Dendritic cell treated with granulocyte-macrophage colony-stimulating factor and Interleukin-4, amounts not matched to agents 40 ng/mL and 50 ng/mL, for 4 days (primary cell): ENCODE data around the gene ADCY3.

Experiments
- H3K27ac Mint-ChIP-seq: one replicate; pipeline ENCODE4 v1.8.0; 2022; ENCODE audit warnings: mild to moderate bottlenecking, mixed read lengths
- H3K27me3 Mint-ChIP-seq: one replicate; pipeline ENCODE4 v1.8.0; 2022; ENCODE audit warnings: mild to moderate bottlenecking, mixed read lengths
- H3K36me3 Mint-ChIP-seq: one replicate; pipeline ENCODE4 v1.8.0; 2022; ENCODE audit warnings: low read depth, mixed read lengths
- H3K4me1 Mint-ChIP-seq: one replicate; pipeline ENCODE4 v1.8.0; 2022; ENCODE audit warnings: low read depth, mixed read lengths
- H3K4me3 Mint-ChIP-seq: one replicate; pipeline ENCODE4 v1.8.0; 2022; ENCODE audit warnings: mild to moderate bottlenecking, moderate library complexity, mixed read lengths
- H3K9me3 Mint-ChIP-seq: one replicate; pipeline ENCODE4 v1.8.0; 2022; ENCODE audit warnings: mixed read lengths
- intact Hi-C: fragments of 100-400 bp; cut with micrococcal nuclease; formaldehyde crosslinking; loops from one replicate; pipeline ENCODE4 v1.15.0; 2022

The ADCY3 gene

DNA sequence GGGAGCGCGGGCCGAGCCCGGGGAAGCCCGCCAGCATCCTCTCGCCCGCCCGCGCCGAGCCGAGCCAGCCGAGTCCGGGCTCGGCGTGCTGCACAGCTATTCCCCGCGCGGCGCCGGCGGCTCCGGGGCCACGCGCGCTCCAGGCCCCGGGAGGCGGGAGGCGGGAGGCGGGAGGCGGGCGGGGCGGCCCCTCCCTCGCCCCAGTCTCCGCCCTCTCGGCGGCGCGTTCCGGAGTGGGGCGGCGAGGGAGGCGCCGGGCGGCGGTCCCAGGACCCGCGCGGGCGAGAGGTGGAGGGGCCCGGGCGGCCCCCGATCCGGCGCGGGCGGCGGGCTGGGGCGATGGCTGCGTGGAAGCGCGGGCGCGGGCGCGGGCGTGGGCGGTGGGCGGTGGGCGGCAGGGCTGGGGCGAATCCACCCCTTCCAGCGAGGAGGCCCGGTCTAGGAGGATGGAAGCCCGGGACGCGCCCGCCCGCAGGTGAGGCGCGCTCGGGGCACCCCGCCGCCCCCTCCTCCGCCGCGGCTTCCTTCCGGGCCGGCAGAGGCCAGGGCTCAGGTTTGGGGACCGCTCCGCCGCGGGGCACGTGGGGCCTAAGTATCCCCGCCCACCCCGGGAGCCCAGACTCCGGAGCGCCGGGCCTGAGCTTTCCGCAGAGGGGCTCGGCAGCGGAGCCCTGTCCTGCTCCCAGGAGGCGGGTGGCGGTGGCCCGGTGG, at the start of gene ADCY3:
Gene ADCY3, minus strand, starts transcription at position 140 of the 711 bp plus-strand sequence. CDS start 1,250 bp downstream, outside the sequence.
- H3K9me3 Mint-ChIP-seq, result no peaks in the 10 kb centered on the region
- intact Hi-C loops, result no loop called here
- peaks cover 39% of the 10 kb centered on the region for H3K27me3 Mint-ChIP-seq
- H3K4me3 Mint-ChIP-seq, result peak within 1 kb of the TSS; percentile 72
- peaks cover 33% of the 10 kb centered on the region for H3K4me1 Mint-ChIP-seq
- H3K27ac Mint-ChIP-seq, result peak within 1 kb of the TSS; percentile 69
- H3K36me3 Mint-ChIP-seq, result no peaks in the 10 kb centered on the region

DNA sequence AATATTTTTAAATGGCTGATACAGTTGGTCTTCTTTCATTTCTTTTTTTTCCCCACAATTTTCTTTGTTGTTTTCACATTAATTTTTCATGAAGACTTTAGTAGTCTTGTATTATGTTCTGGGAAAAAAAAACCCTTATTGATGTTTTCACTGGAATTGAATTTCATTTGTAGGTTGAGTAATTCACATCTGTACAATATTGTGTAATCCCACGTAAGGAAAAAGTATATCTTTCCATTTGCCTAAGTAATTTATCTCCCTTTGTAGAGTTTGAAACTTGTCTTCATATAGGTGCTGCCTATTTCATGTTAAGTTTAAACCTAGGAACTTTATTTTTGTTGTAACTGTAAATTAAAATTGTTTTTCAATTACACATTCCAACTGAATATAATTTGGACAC, 49.7 kb upstream of the ADCY3 start:
- H3K9me3 Mint-ChIP-seq, result no peaks in the 10 kb centered on the region
- peaks cover 43% of the 10 kb centered on the region for H3K36me3 Mint-ChIP-seq
- peaks cover 10% of the 10 kb centered on the region for H3K4me1 Mint-ChIP-seq
- H3K4me3 Mint-ChIP-seq, result no peak overlapping the region
- intact Hi-C loops, result loop anchor here (2.0 kb wide), 1 partner anchor 73 kb away; the partner anchor contains the start of gene EFR3B
- H3K27me3 Mint-ChIP-seq, result no peaks in the 10 kb centered on the region
- no peak overlapping the region for H3K27ac Mint-ChIP-seq

DNA sequence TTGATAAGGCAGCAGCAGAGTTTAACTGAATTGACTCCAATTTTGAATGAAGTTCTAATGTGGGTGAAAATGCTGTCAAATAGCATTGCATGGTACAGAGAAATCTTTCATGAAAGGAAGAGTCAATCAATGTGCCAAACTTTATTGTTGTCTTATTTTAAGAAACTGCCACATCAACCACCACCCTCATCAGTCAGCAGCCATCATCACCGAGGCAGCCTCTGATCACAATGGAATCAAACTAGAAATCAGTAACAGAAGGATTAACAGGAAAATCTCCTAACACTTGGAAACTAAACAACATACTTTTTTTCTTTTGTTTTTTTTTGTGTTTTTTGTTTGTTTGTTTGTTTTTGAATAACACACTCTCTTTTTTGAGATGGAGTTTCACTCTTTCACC, 41.9 kb upstream of the ADCY3 start:
- H3K36me3 Mint-ChIP-seq, result peaks cover 95% of the 10 kb centered on the region
- H3K27me3 Mint-ChIP-seq, result no peaks in the 10 kb centered on the region
- intact Hi-C loops, result no loop called here
- no peaks in the 10 kb centered on the region for H3K4me1 Mint-ChIP-seq
- H3K4me3 Mint-ChIP-seq, result no peak overlapping the region
- H3K27ac Mint-ChIP-seq, result no peak overlapping the region
- no peaks in the 10 kb centered on the region for H3K9me3 Mint-ChIP-seq

DNA sequence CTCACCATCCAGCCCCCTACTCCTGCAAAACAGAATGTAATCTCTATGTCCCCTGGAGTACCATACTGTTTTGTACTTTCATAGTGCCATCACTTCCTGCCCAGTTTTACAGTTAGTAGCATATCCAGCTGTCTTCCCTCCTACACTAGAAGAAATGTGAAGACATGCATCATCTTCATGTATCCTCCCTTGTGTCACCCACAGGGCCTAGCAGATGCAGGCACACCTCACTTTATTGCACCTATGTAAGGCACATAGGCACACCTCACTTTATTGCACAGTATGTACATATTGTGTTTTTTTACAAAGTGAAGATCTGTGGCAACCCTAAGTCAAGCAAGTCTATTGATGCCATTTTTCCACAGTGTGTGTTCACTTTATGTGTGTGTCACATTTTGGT, 39.7 kb upstream of the ADCY3 start:
- no peaks in the 10 kb centered on the region for H3K4me1 Mint-ChIP-seq
- intact Hi-C loops, result no loop called here
- H3K4me3 Mint-ChIP-seq, result no peak overlapping the region
- H3K27ac Mint-ChIP-seq, result no peak overlapping the region
- H3K27me3 Mint-ChIP-seq, result no peaks in the 10 kb centered on the region
- H3K36me3 Mint-ChIP-seq, result peaks cover 95% of the 10 kb centered on the region
- H3K9me3 Mint-ChIP-seq, result peaks cover 12% of the 10 kb centered on the region

DNA sequence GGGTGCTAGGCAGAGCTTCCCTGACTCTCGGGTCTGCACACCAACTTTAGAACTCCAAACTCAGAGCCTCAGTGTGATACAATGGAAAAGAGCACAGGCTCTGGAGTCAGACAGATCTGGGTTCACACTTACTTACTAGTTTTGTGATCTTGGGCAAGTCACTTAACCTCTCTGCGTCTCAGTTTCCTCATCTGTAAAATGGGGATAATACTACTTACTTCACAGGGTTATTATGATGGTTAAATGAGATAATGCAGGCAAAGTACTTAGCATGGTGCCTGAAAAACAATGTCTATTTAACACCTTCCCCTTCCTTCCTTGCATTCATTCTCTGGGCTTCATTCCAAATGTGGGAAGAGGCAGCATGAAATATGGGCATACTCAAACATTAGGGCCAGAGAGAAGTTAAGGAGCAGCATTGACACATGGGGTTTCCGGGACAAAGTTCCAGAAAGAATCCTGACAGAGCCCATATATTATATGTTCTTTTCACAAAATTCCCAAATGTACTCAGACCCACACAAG, 38.4 kb upstream of the ADCY3 start:
- H3K9me3 Mint-ChIP-seq, result peaks cover 13% of the 10 kb centered on the region
- no peak overlapping the region for H3K4me3 Mint-ChIP-seq
- intact Hi-C loops, result no loop called here
- H3K36me3 Mint-ChIP-seq, result peaks cover 95% of the 10 kb centered on the region
- H3K4me1 Mint-ChIP-seq, result no peaks in the 10 kb centered on the region
- no peak overlapping the region for H3K27ac Mint-ChIP-seq
- no peaks in the 10 kb centered on the region for H3K27me3 Mint-ChIP-seq

DNA sequence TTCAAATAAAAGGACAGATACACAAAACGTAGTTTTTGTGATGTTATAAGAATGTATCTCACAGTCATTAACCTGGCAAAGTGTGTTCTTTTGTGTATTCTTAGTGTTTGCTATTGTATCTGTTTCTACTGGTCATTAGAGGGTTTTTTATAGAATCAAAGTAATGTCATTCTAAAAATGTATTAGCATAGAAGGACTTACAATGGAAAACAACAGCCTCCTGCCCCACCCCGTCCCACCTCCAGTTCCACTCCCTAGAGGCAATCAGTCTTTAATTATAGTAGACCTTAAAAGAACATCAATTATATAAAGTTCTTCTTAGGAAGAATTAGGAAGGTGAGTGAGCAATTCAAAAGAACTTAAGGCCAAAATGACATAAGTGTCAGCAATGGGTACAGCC, 37.9 kb upstream of the ADCY3 start:
- peaks cover 13% of the 10 kb centered on the region for H3K9me3 Mint-ChIP-seq

DNA sequence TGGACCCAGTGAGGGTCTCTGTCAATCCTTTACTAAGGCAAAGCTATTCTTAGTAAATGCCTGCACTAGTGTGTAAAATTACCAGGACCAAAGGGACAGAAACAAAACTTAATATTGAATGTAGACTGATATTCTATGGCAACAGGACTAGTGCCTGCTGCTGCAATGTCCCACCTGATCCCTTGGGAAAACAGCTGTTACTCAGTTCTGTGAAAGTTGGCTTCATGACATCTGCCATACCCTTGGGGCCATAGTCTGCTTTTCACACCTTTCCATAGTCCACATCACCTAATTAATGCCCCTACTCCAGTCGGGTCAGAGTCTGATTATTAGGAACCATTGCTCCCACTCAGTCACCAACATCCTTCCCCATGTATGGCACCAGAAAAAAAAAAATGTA, 37.2 kb upstream of the ADCY3 start:
- H3K4me3 Mint-ChIP-seq, result no peak overlapping the region
- intact Hi-C loops, result no loop called here
- H3K36me3 Mint-ChIP-seq, result peaks cover 97% of the 10 kb centered on the region
- no peaks in the 10 kb centered on the region for H3K4me1 Mint-ChIP-seq
- H3K9me3 Mint-ChIP-seq, result peaks cover 13% of the 10 kb centered on the region
- H3K27ac Mint-ChIP-seq, result no peak overlapping the region
- no peaks in the 10 kb centered on the region for H3K27me3 Mint-ChIP-seq

More for the DNA sequence above, 37.9 kb upstream of the ADCY3 start:
- intact Hi-C loops, result no loop called here
- Mint-ChIP-seq H3K36me3 (peaks cover 97% of the 10 kb centered on the region), H3K4me3 (no peak overlapping the region), H3K27ac (no peak overlapping the region), H3K4me1 (no peaks in the 10 kb centered on the region), H3K27me3 (no peaks in the 10 kb centered on the region)

DNA sequence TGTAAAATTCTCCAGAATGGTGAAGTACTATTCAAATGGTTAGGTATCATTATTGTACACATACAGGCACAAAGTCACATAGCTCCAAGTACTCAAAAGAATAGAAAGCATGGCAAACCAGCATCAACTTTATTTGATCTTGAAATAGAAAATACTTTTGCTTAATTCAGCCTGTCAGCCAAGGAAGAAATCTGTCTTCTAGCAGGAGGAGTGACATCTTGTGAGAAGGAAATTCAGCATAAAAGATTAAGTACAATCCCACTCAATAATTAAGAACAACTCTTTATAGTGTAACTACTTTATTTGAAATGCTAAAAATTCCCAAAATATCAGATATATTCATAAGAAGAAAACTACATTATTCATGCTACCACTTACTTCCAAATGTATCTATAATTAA, 35.9 kb upstream of the ADCY3 start:
- Mint-ChIP-seq H3K9me3 (peaks cover 13% of the 10 kb centered on the region), H3K4me1 (no peaks in the 10 kb centered on the region), H3K4me3 (no peak overlapping the region), H3K27ac (no peak overlapping the region), H3K27me3 (no peaks in the 10 kb centered on the region), H3K36me3 (peaks cover 98% of the 10 kb centered on the region)
- intact Hi-C loops, result no loop called here

DNA sequence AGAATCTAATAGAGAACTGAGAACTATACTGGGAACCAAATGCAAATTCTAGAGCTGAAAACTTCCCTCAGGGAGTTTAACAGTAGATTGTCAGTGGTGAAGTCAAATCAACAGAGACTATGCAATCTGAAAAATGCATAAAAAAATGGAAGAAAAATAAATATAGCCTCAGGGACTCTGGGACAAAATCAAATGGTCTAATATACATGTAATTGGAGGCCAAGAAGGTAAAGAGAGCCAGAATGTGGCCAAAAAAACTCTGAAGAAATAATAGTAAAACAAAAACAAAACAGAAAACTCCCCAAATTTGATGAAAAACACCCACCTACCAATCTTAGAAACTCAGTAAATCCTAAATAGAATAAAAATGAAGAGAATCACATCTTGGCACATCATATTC, 35.2 kb upstream of the ADCY3 start:
- H3K27ac Mint-ChIP-seq, result no peak overlapping the region
- H3K4me3 Mint-ChIP-seq, result no peak overlapping the region
- no peaks in the 10 kb centered on the region for H3K4me1 Mint-ChIP-seq
- intact Hi-C loops, result no loop called here
- peaks cover 13% of the 10 kb centered on the region for H3K9me3 Mint-ChIP-seq
- H3K36me3 Mint-ChIP-seq, result peaks cover 97% of the 10 kb centered on the region
- H3K27me3 Mint-ChIP-seq, result no peaks in the 10 kb centered on the region

DNA sequence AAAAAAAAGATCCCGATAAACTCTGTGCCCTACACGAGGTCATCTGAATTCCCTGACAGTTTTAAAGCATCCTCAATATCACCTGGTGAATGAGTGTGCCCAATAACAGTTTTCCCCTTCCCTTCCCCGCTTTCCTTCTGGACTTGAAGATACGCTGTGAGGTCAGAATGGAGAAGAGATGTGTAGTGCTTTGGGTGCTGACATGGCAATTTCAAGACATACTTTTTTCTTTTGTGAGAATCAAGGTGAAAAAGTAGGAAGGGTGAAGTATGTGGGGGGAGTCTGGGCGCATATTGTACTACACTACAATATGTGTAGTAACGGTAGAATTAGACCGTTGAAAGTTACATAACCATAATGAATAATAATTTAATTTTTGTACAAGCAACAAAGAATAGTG, 30.1 kb upstream of the ADCY3 start:
- Mint-ChIP-seq H3K4me1 (peaks cover 6% of the 10 kb centered on the region), H3K9me3 (peaks cover 4% of the 10 kb centered on the region), H3K4me3 (no peak overlapping the region), H3K27ac (no peak overlapping the region), H3K36me3 (peaks cover 94% of the 10 kb centered on the region), H3K27me3 (no peaks in the 10 kb centered on the region)
- intact Hi-C loops, result no loop called here

DNA sequence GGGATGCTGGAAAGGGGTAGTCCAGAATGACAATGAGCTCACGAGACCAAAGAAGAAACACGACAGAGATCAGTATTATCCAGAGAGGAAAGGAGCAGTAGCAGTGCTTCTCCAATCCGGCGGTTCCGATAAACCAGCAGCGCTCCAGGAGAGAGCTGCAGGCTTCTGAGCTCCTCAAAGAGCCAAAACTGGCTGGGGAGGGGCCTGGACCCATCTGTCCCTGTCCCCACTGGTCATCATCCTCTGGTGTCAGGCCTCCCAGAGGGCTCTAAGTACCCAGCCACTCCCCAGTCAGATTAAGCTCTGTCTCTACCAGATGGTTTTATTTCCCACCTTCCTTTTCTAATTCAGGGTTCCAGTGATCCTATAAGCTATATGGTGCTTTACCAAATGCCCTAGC, 28.5 kb upstream of the ADCY3 start:
- intact Hi-C loops, result no loop called here
- Mint-ChIP-seq H3K4me1 (peaks cover 6% of the 10 kb centered on the region), H3K9me3 (no peaks in the 10 kb centered on the region), H3K36me3 (peaks cover 78% of the 10 kb centered on the region), H3K27me3 (no peaks in the 10 kb centered on the region), H3K4me3 (no peak overlapping the region), H3K27ac (no peak overlapping the region)

DNA sequence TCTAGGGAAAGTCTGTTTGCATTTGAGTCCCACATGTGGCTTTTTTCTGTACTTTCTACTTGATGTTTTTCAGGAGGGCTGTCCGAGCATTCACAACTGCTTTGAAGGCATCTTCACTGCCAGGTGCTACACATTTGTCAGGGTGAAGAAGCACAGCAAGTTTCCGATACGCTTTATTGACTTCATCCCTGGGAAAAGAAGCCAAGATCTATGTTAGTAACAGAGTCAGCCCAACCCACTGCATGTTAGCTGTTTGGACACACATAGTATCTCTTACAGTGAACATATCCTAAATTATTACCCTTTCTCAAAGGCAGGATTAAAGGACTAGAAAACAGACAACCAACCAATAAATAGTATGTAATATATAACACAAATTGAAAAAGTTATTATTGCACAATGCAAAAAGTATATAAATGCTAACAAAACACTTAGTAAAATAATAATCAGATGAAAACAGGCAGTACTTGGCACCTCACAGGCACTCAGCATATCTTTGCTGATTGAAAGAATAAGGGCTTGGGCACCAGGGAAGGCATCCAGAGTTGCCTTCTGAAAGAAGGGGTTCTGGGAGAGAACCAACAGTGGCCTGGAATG, 27.6 kb upstream of the ADCY3 start:
- H3K9me3 Mint-ChIP-seq, result no peaks in the 10 kb centered on the region
- H3K27ac Mint-ChIP-seq, result no peak overlapping the region
- peaks cover 70% of the 10 kb centered on the region for H3K36me3 Mint-ChIP-seq
- peaks cover 6% of the 10 kb centered on the region for H3K4me1 Mint-ChIP-seq
- intact Hi-C loops, result no loop called here
- no peaks in the 10 kb centered on the region for H3K27me3 Mint-ChIP-seq
- H3K4me3 Mint-ChIP-seq, result no peak overlapping the region

DNA sequence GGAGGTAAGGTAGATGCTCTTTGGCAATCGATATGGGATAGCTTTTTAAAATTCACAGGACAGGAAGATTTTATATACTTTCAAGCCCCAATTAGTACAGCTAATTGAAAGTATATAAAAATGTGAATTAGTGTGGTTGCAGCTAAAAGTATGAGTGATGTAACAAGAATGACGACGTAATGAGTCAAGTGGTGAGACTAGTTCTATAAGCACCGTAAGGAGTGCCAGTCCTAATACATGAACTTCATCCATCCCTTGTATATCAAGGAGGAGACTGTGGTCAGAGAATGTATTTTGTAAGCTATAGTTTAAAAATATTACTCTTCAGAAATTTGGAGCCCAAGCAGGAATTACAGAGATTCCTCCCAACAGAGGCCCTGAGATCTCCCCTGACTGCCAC, 25.9 kb upstream of the ADCY3 start:
- Mint-ChIP-seq H3K36me3 (peaks cover 52% of the 10 kb centered on the region), H3K4me3 (no peak overlapping the region)

DNA sequence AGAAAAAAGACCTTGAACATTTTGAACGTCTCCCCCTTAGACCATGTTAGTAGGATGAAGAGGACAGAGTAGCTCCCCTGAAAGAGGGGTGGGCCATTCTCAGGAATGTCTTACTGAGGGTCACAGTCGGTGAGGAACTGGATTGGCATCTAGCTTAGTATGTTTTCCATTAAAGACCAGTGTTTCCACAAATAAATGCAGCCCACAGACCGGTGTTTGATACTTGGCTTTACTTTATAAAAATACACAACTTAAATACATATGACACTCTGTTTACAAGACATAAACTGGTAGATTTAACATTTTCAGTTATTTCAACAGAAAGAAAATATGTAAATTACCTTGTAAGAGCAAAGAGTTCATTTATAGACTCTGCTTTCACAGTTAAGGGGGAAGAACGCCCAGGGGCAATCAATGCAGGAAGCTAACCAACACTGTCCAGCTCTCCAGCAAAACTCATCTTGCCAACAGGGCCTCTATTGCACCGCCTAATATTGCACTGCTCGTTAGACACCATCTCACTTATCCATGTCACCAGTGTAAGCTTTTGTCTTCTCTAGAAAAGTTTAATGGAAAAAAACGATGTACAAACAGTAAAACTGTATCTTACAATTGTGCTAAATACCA, 23.5 kb upstream of the ADCY3 start:
- Mint-ChIP-seq H3K9me3 (no peaks in the 10 kb centered on the region), H3K4me1 (peaks cover 6% of the 10 kb centered on the region), H3K27ac (no peak overlapping the region)

More for the DNA sequence above, 25.9 kb upstream of the ADCY3 start:
- intact Hi-C loops, result no loop called here
- no peaks in the 10 kb centered on the region for H3K27me3 Mint-ChIP-seq
- peaks cover 6% of the 10 kb centered on the region for H3K4me1 Mint-ChIP-seq
- H3K9me3 Mint-ChIP-seq, result no peaks in the 10 kb centered on the region
- no peak overlapping the region for H3K27ac Mint-ChIP-seq

More for the DNA sequence above, 23.5 kb upstream of the ADCY3 start:
- peaks cover 32% of the 10 kb centered on the region for H3K36me3 Mint-ChIP-seq
- H3K27me3 Mint-ChIP-seq, result no peaks in the 10 kb centered on the region
- intact Hi-C loops, result no loop called here
- H3K4me3 Mint-ChIP-seq, result no peak overlapping the region
